Measurements from ENCODE around the gene PBX3.

DNA sequence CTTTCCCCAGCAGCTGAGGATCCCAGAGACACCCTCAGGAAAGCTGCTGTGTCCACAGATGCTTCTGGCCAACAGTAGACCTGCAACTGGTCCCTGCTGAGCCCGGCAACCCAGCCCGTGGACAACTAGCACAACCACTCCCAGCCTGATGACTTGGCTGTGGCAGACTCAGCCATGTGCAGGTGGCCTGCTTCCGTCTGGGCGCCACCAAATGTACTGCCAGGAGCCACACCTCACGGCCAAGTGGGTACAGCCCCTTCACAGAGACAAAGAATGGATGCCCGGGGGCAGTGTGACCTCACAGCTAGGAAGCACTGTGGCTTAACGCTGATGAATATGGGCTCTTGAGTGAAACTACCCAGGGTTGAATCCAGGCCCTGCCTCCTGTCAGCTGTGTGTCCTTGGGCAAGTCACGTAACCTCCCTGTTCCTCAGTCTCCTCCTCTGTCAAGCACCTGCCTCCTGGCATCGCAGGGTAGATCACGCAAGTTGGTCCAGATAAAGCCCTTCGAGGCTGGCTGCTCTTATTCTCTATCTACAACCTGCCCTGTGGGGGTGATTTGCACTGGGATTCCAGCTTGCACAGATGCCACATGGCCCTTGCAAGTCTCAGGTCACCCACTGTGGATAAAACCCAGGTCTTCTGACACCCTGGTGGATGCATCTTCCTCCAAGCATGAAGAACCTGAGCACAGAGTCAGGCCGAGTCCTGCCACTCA, 225.0 kb downstream of the PBX3 start:
- TF ChIP-seq CTCF (IDR thresholded peaks at IDR 0.05 in 8 of 11, conservative IDR thresholded peaks at IDR 0.05 in 3 of 11) = no peak
- TF ChIP-seq POLR2AphosphoS5 (IDR thresholded peaks at IDR 0.05) = no peak
- no peak for TF ChIP-seq POLR2A (IDR thresholded peaks at IDR 0.05)
